ENCODE results near the gene EIPR1. TPM values are rescaled to one million over a fixed set of nuclear protein-coding genes. Genes with fewer than 3 reads are reported as not detected.
A peak's percentile ranks its signal among the peaks of the same experiment; 100 is the strongest.
"Not testable (repeated sequence)": the region's sequence is repeated elsewhere in the genome, so short reads cannot be mapped to it uniquely, and the experiment has no call there.

The EIPR1 gene
- total RNA-seq, 1 donor from 2014 or later, result 25.9 TPM

DNA sequence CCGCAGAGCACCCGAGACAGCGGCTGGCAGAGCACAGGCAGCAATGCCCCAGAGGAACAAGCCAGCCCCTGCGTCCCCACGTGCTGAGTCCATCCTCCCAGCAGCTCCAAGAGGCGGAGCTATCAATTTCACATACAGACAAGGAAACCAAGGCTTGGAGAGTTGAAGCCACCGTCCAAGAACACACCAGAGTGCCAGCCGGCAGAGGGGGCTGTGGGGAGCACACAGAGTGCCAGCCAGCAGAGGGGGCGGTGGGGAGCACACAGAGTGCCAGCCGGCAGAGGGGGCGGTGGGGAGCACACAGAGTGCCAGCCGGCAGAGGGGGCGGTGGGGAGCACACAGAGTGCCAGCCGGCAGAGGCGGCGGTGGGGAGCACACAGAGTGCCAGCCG, 91.0 kb downstream of the EIPR1 start:
- not testable (repeated sequence) for ATAC-seq

DNA sequence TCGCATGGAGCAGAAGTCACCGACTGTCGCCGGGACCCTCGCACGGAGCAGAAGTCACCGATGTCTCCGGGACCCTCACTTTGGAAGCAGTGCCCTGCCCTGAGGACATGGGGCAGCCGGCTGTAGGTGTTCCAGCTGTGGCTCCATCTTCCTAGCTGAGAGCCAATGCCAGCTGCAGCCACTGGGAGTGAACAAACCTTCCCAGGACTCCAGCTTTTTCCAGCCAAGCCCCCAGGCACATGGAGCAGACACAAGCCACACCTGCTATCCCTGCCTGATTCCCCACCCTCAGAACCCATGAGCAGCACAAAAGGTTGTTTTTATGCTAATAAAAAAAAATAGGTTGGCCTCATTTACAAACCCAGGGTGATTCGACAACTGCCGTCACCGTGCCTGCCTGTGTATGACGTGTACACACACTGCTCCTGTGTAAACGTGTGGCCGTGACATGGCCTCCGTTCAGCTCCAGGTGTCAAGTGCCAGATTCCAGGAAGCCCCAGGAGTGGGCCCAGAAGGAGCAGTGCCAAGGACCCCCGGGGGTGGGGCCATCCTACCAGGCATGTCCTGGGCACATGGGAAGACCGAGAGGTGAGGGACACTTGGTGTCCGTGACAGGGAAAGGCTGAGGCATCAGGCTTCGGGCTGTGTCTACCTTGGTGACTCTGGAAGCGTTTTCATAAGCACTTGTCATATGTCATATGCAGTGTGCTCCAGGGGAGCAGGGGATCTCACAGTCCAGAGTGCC, 91.5 kb downstream of the EIPR1 start:
- ATAC-seq, result peak; percentile 40

DNA sequence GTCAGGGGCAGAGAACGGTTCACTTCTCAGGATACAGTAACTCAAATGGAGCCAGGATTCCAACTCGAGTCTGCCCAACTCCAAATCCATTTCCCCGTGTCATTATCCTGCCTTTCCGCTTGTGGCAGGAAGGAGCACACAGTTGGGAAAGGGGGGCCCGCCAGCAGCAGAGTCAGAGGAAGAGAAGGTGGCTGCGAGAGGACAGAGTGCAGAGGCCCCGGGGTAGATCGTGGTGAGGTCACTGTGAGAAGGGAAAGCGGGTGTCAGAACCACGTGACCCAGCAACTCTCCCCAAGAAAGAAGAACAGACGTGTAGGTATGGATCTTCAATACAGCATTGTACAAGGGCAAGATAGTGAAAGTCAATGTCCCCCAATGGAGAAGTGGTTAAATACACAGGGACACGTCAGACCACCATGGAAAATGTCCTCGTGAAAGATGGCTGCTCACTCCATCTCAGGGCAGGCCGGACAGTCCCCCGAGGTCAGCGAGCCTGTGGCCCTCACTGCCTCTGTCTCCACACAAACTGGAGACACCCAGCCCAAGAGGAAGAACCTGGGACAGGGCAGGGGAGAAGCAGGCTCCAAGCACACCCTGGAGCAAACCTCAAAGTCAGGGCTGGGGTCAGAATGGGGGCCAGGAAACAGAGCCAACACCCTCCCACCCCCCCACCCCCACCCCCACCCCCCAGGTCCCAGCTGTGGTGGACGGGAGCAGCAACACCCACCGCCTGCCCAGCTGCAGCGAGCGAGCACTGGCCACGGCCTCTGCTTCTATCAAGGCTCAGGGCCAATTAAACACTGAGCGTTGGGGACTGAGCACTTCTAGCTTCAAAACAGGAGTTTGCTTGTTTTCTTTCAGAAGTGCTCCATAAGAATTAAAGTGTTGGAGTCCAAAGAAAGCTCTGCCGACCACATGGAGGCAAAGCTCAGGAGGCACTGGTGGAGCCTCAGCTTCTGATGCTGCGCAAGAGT, 92.7 kb downstream of the EIPR1 start:
- no peak for ATAC-seq

DNA sequence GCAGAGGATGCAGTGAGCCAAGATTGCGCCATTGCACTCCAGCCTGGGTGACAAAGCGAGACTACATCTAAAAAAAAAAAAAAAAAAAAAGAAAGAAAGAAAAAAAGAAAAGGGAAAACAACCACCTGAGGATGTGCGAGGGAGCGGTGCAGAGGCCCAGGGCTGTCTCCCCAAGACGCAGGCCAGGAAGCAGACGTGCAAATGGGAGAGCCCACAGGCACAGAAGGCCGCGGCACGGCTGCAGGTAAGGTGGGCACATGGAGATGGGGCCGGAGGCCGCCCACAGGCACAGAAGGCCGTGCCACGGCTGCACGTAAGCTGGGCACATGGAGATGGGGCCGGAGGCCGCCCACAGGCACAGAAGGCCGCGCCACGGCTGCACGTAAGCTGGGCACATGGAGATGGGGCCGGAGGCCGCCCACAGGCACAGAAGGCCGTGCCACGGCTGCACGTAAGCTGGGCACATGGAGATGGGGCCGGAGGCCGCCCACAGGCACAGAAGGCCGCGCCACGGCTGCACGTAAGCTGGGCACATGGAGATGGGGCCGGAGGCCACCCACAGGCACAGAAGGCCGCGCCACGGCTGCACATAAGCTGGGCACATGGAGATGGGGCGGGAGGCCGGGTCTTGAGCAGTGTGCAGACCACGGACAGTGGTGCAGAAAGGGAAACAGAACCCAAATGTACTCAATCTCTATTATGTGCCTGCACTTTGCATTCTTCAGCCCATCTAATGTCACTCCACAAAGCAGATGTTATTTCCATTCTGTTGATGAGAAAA, 93.6 kb downstream of the EIPR1 start:
- ATAC-seq, result not testable (repeated sequence)

DNA sequence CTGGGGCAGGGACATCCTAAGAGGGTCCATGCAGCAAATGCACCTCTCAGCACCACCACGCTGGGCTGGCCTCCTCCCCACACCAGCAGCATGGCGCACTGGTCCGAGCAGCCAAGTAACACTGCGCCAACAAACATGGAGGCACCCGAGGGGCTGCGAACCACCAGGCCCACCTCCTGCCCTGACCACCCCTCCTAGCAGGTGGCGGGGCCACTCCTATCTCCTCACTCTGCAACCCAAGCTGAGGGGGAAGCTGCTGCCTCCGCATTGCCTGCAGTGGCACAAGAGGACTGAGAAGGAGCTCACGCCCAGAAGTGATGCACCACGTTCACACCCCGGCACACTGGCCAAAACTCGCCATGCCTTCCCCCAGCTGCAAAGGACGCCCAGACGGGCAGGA, 94.4 kb downstream of the EIPR1 start:
- ATAC-seq, result no peak

- ATAC-seq, result peak; percentile 67
These were observed 95.3 kb downstream of the EIPR1 start for GRCh38 chr2:3282056-3282998.

DNA sequence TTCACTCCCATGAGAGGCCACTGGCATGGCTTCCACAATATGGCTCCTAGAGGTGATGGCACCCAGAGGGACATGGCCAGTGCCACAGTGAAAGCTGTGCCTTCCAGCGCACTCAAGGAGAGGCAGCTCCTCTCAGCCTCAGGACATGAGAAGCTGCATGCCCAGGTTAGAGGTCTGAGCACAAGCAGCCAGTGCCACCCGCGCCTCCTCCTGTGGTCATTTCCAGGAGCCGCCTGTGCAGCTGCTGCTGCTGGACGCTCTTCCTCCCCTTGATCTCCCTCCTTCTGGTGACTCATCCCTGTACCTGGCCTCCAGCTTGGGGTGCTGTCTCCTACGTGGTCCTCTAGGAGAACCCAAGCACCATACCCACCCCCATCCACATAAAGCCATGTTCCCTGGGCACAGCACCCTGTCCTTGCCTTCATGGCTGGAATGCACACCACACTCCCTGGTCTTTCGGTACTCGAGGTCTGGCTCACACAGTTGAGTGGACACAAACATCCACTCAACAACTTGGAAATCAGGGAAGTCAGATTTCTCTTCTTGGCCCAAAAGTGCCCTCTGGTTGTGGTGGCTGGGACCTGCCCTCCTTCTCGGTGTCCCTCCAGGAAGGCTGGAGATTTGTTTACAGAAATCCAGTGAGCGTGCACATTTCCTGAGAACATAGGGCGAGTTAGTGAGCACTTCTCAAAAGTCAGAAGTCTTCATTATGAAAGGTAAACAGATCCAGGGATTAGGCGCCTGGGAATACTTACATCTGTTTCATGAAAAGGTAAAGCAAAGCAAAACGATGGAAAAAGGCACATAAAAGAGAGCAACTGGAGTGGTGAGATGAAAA, 96.7 kb downstream of the EIPR1 start:
- ATAC-seq, result no peak

GRCh38 chr2:3280197-3280596, 97.4 kb downstream of the EIPR1 start:
- no peak for ATAC-seq

DNA sequence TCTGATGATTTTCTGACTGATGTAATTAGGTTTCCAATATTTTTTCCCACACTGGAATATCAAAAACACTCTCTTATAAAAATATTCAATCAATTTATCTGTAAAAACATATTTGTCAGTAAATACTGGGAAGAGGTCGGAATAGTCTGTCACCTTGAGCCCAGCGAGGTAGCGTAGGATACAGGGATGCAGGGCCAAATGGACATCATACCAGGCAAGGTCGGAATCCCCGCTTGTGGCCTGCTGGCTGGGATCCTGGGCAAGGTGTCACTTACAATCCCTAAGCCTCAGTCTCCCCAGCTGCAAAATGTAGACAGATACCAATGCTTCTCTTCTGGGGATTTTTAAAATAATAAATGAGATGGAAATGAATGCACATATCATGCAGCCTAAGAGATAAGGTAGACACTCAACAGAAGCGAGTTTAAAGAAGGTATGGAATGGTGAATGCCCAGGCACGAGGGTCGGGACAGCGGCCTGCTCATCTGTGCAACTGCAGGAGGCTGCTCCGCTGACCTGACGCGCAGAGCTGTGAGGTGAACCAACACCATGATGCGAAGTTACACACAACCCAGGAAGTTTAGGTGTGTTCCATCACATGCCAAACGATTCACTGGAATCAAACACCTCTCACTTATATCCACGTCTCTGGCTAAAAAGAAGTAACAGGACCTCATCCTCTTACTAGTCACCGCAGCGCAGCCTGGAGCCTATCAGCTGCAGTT, 98.2 kb downstream of the EIPR1 start:
- no peak for ATAC-seq

DNA sequence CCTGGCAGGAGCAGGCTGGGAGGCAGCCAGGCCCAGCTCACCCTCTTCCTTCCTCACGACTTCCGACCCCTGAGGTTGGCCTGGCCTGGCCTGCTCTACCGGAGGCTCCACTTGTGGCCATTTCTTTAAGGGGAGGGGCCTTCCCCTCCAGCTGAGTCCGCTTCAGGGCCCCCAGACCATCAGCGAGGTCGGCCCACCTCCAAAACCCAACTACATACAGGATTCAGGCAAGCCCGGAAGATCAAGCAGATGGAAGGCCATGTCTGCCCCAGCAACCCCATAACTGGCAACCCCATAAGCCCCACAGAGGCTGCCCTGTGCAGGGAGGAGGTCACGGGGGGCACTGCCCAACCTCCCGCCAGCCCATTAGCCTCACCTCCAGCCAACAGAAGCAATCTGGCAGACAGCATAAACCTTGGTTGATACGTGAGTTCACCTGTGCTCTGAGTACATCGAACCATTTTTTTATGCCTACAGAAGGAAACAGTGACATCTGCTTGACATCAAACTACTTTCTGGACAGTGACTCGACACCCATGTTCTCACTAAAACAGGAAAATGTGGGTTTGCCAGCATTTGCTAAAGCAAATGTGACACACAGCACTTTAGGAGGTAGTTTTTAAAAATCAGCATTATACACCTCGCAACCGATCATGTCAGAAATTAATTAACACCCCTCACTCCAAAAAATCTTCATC, 98.9 kb downstream of the EIPR1 start:
- ATAC-seq, result no peak

DNA sequence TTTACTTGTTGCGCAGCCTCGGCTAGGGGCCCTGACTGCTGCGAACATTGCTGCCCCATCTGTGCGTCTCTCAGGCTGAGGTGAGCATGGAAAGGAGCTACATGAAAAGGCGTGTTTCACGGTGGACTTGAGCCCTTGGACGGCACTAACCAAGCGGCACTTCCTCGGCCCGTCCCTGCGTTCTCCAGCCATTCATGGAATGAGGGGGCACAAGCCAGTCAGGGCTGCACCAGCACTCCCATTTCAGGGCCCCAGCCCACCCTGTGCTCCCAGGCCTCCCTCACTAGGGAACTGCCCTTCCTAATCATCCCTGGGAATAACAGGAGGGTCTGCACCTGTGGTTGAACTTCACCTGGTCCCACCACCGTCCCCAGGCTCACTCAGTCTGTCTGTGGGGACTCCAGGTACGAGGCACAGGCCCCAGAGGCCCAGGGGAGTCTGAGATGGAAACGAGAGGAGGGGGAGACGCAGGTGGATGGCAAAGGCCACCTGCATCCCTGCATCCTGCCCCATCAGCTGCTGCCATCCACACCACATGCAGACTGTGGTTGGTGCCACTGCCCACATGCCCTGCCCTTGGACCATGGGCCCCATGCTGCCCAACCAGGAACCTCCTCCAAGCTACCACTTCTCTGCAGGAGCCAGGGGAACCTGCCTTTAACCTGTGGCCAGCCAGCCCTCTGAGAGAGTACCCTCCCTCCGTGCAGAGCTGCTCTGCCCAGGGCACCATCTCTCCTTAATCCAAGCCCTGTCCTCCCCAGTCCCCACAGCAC, 99.7 kb downstream of the EIPR1 start:
- ATAC-seq, result no peak

GRCh38 chr2:3277050-3277747, 100.4 kb downstream of the EIPR1 start:
- peak; percentile 32 for ATAC-seq

DNA sequence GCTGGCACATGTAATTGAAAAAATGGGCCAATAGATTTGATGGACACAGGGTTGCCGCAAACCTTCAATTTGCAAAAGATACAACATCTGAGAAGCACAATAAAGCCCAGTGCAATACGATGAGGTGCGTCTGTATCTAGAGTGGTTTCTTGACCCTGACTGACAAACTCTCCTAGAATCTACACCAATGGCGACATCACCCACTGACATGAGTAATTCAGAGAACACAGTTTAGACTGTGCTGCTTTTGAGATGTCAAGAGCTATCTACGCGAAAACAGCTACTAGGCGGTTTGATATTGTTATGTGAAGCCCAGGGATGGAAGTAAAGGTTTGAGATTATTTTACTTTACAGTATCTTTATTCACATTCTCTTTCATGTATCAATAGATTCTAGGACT, 104.9 kb downstream of the EIPR1 start:
- ATAC-seq, result no peak

GRCh38 chr2:3270095-3270478, 107.5 kb downstream of the EIPR1 start:
- no peak for ATAC-seq

- no peak for ATAC-seq
These were observed 108.1 kb downstream of the EIPR1 start for GRCh38 chr2:3269425-3270094.

- no peak for ATAC-seq
These were observed 109.0 kb downstream of the EIPR1 start for GRCh38 chr2:3268705-3269029.

GRCh38 chr2:3267869-3268704, 109.5 kb downstream of the EIPR1 start:
- ATAC-seq, result peak; percentile 56
